ENCODE measurements around the gene MYO19. TPM values are rescaled to one million over a fixed set of nuclear protein-coding genes. Genes with fewer than 3 reads are reported as not detected.

Gene MYO19
- polyA plus RNA-seq, 1 experiment, result 23.1 TPM

GRCh38 chr17:36496018-36496789 is 38.5 kb downstream of the MYO19 start:
- Histone ChIP-seq H3K9me3 (ENCODE audit: control insufficient read depth, insufficient read depth, low read length) (no peaks in the 10 kb centered on the region), H3K4me3 (ENCODE audit: low read depth, low read length) (no peak overlapping the region), H3K27ac (ENCODE audit: low read depth, low read length) (no peak overlapping the region), H3K27me3 (ENCODE audit: control insufficient read depth, insufficient read depth, low read length) (no peaks in the 10 kb centered on the region)
- DNase-seq (ENCODE audit: low read depth, low spot score), result no peak
- no peak for TF ChIP-seq CTCF (IDR thresholded peaks at IDR 0.05; ENCODE audit: low read depth, low read length)
- ChIA-PET POLR2A (no interaction called here), CTCF (interaction anchor here (2.4 kb wide), 1 partner anchor 13 kb away, joined by 13 read pairs; no protein-coding TSS in a partner anchor)

DNA sequence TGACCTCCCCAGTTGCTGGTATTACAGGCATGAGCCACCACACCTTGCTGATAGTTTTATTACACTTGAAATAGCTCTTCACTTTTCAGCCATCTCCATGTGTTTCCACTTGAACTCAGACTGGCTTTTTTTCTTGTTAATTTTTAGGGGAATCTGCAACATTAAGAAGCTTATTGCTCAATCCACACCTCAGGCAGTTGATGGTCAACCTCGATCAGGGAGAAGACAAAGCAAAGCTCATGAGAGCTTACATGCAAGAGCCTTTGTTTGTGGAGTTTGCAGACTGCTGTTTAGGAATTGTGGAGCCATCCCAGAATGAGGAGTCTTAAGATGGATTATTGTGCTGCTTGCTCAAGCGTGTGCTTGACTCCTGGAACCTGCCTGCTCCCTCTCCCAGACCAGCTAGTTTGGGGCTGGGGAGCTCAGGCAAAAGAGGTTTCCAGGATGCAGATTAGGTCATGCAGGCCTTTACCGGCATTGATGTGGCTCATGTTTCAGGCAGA is 39.5 kb downstream of the MYO19 start:
- POLR2A ChIA-PET, result no interaction called here
- no peak for TF ChIP-seq CTCF (IDR thresholded peaks at IDR 0.05; ENCODE audit: low read depth, low read length)
- CTCF ChIA-PET, result interaction anchor here (2.4 kb wide), 1 partner anchor 12 kb away, joined by 13 read pairs; no protein-coding TSS in a partner anchor
- Histone ChIP-seq H3K27ac (ENCODE audit: low read depth, low read length) (no peak overlapping the region), H3K27me3 (ENCODE audit: control insufficient read depth, insufficient read depth, low read length) (no peaks in the 10 kb centered on the region), H3K9me3 (ENCODE audit: control insufficient read depth, insufficient read depth, low read length) (no peaks in the 10 kb centered on the region), H3K4me3 (ENCODE audit: low read depth, low read length) (no peak overlapping the region)
- no peak for DNase-seq (ENCODE audit: low read depth, low spot score)

- ChIA-PET POLR2A (no interaction called here), CTCF (interaction anchor here (2.4 kb wide), 1 partner anchor 11 kb away, joined by 13 read pairs; no protein-coding TSS in a partner anchor)
- H3K27me3 ChIP-seq (ENCODE audit: control insufficient read depth, insufficient read depth, low read length), result no peaks in the 10 kb centered on the region
- no peak overlapping the region for H3K27ac ChIP-seq (ENCODE audit: low read depth, low read length)
- DNase-seq (ENCODE audit: low read depth, low spot score), result no peak
- no peaks in the 10 kb centered on the region for H3K9me3 ChIP-seq (ENCODE audit: control insufficient read depth, insufficient read depth, low read length)
- TF ChIP-seq CTCF (IDR thresholded peaks at IDR 0.05; ENCODE audit: low read depth, low read length), result no peak
- no peak overlapping the region for H3K4me3 ChIP-seq (ENCODE audit: low read depth, low read length)
These were observed 40.0 kb downstream of the MYO19 start for GRCh38 chr17:36494674-36495073.

GRCh38 chr17:36493956-36494355 is 40.7 kb downstream of the MYO19 start:
- TF ChIP-seq CTCF (IDR thresholded peaks at IDR 0.05; ENCODE audit: low read depth, low read length), result no peak
- Histone ChIP-seq H3K4me3 (ENCODE audit: low read depth, low read length) (no peak overlapping the region), H3K27ac (ENCODE audit: low read depth, low read length) (no peak overlapping the region), H3K27me3 (ENCODE audit: control insufficient read depth, insufficient read depth, low read length) (no peaks in the 10 kb centered on the region), H3K9me3 (ENCODE audit: control insufficient read depth, insufficient read depth, low read length) (no peaks in the 10 kb centered on the region)
- POLR2A ChIA-PET, result no interaction called here
- CTCF ChIA-PET, result interaction anchor here (2.4 kb wide), 1 partner anchor 11 kb away, joined by 13 read pairs; no protein-coding TSS in a partner anchor
- no peak for DNase-seq (ENCODE audit: low read depth, low spot score)

Measured in AG04450 (cell line).